Measurements from ENCODE around the gene ENDOV.

The ENDOV gene

GRCh38 chr17:80468242-80468641 is 53.3 kb downstream of the ENDOV start:
- no peak for DNase-seq (ENCODE audit: low spot score)

GRCh38 chr17:80468781-80469493 is 54.0 kb downstream of the ENDOV start:
- DNase-seq (ENCODE audit: low spot score) = no peak

GRCh38 chr17:80469667-80470066 is 54.7 kb downstream of the ENDOV start:
- DNase-seq (ENCODE audit: low spot score) = no peak

- no peak for DNase-seq (ENCODE audit: low spot score)
Measured at GRCh38 chr17:80470603-80471002, 55.6 kb downstream of the ENDOV start.

- DNase-seq (ENCODE audit: low spot score) = peak; percentile 43
Measured at GRCh38 chr17:80471922-80472321, 57.0 kb downstream of the ENDOV start.

GRCh38 chr17:80472996-80473395 is 58.0 kb downstream of the ENDOV start:
- DNase-seq (ENCODE audit: low spot score) = no peak

GRCh38 chr17:80473701-80474100 is 58.7 kb downstream of the ENDOV start:
- DNase-seq (ENCODE audit: low spot score) = no peak

- no peak for DNase-seq (ENCODE audit: low spot score)
Measured at GRCh38 chr17:80474231-80474960, 59.4 kb downstream of the ENDOV start.

- no peak for DNase-seq (ENCODE audit: low spot score)
Measured at GRCh38 chr17:80474961-80475909, 60.3 kb downstream of the ENDOV start.

- DNase-seq (ENCODE audit: low spot score) = no peak
Measured at GRCh38 chr17:80475910-80476876, 61.2 kb downstream of the ENDOV start, which contains the start of gene NPTX1. Gene NPTX1 (minus strand): TSS chr17:80476607. CDS start chr17:80476446, 161 bp downstream.

- no peak for DNase-seq (ENCODE audit: low spot score)
Measured at GRCh38 chr17:80476877-80477646, 62.1 kb downstream of the ENDOV start.

GRCh38 chr17:80477647-80478478 is 62.9 kb downstream of the ENDOV start:
- no peak for DNase-seq (ENCODE audit: low spot score)

- no peak for DNase-seq (ENCODE audit: low spot score)
Measured at GRCh38 chr17:80478487-80479245, 63.7 kb downstream of the ENDOV start.

GRCh38 chr17:80479246-80479566 is 64.2 kb downstream of the ENDOV start:
- no peak for DNase-seq (ENCODE audit: low spot score)

- DNase-seq (ENCODE audit: low spot score) = no peak
Measured at GRCh38 chr17:80480248-80480647, 65.3 kb downstream of the ENDOV start.

- DNase-seq (ENCODE audit: low spot score) = no peak
Measured at GRCh38 chr17:80481284-80482057, 66.5 kb downstream of the ENDOV start.

GRCh38 chr17:80482058-80482318 is 67.0 kb downstream of the ENDOV start:
- no peak for DNase-seq (ENCODE audit: low spot score)

GRCh38 chr17:80482555-80483308 is 67.8 kb downstream of the ENDOV start:
- no peak for DNase-seq (ENCODE audit: low spot score)

Measured in CD4-positive, alpha-beta T cell treated with Interleukin-15 for 4 hours (primary cell).